ENCODE results near the gene COPZ2. TPM values are rescaled to one million over a fixed set of nuclear protein-coding genes. Genes with fewer than 3 reads are reported as not detected.
"Not testable (repeated sequence)": the region's sequence is repeated elsewhere in the genome, so short reads cannot be mapped to it uniquely, and the experiment has no call there.

COPZ2 gene
- polyA plus RNA-seq, 2 donors, result 8.4 to 12.9 TPM

DNA sequence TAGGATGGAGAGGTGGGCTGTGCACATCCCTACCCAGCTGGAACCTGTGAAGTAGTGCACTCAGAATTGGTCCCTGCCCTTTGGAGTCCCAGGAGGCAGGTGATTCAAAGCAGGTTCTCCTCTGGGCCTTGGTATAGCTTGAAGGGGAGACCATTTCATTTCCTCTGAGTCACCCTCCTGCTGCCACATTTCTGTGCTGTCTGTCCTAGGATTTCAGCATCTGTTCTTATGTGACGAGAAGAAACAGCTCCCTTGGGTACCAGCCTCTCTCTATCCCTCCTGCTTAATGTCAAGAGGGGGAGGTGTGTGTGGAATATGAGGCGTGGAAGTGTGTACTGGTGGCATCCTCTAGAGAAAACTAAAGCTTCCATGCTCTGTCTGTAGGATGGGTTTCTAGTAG, 5.6 kb upstream of the COPZ2 start:
- Histone ChIP-seq H3K4me1 (ENCODE audit: control insufficient read depth in 2 of 2, insufficient read depth in 2 of 2, low read length in 1 of 2) (peaks cover 0 to 10% of the 10 kb centered on the region in 2 donors), H3K4me3 (ENCODE audit: low read depth in 1 of 2, low read length in 2 of 2) (no peak overlapping the region), H3K27ac (ENCODE audit: low read depth in 2 of 2, low read length in 1 of 2) (peak overlapping the region in 1 of 2 donors; percentile 42), H3K9me3 (ENCODE audit: control insufficient read depth in 2 of 2, insufficient read depth in 1 of 2, low read depth in 1 of 2, low read length in 1 of 2) (no peaks in the 10 kb centered on the region), H3K36me3 (ENCODE audit: control insufficient read depth in 2 of 2, insufficient read depth in 2 of 2, low read length in 1 of 2) (no peaks in the 10 kb centered on the region), H3K27me3 (ENCODE audit: control insufficient read depth in 1 of 2, insufficient read depth in 2 of 2, low read length in 2 of 2) (no peaks in the 10 kb centered on the region)
- 76 to 79% methylated on average over 2 of the region's 2 CpGs for whole genome bisulfite sequencing, 2 donors

DNA sequence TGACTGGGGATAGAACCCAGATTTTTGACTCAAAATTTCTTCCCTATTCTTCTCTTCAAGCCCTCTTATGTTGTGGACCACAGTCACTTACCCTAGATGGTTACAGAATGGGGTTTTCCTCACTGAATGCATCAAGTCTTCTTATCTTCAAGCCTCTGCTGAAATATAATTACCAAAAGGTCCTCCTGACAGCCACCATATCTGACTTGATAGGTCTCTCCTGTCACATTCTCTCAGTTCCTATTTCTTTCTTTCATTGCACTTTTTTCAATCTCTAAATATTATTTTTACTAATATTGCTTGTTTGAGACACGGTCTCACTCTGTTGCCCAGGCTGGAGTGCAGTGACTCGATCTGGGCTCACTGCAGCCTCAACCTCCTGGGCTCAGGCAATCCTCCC, 1.1 kb upstream of the COPZ2 start:
- no peak overlapping the region for H3K27ac ChIP-seq (ENCODE audit: low read depth in 2 of 2, low read length in 1 of 2)
- H3K4me1 ChIP-seq (ENCODE audit: control insufficient read depth in 2 of 2, insufficient read depth in 2 of 2, low read length in 1 of 2), result peaks cover 5 to 7% of the 10 kb centered on the region in 2 donors
- H3K27me3 ChIP-seq (ENCODE audit: control insufficient read depth in 1 of 2, insufficient read depth in 2 of 2, low read length in 2 of 2), result no peaks in the 10 kb centered on the region
- no peaks in the 10 kb centered on the region for H3K9me3 ChIP-seq (ENCODE audit: control insufficient read depth in 2 of 2, insufficient read depth in 1 of 2, low read depth in 1 of 2, low read length in 1 of 2)
- peaks cover 0 to 2% of the 10 kb centered on the region in 2 donors for H3K36me3 ChIP-seq (ENCODE audit: control insufficient read depth in 2 of 2, insufficient read depth in 2 of 2, low read length in 1 of 2)
- WGBS, 2 donors, result 94 to 98% methylated on average over 2 of the region's 2 CpGs
- H3K4me3 ChIP-seq (ENCODE audit: low read depth in 1 of 2, low read length in 2 of 2), result no peak overlapping the region

DNA sequence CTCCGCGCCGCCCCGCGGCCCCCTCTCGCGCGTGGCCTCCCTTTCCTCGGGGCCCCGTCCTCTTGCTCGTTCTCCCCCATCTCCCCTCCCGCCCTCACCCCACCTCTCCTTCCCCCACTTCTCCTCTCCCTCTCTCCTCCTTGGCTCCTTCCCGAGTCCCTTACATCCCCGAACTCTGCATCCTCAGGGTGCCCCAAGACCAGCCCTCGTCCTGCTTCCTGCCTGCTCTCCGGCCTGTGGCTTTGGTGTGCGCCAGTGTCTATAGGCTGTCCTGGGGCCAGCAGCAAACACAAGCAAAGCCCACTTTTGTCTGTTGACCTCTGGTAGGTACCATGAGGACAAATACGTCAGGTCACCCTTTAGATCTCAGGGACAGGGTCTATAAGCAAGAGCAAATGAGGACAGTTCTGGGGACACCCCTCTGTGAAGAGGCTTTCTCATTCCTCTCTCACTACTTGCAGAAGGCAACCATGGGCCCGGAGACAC, 284 bp upstream of the COPZ2 start:
- Histone ChIP-seq H3K4me3 (ENCODE audit: low read depth in 1 of 2, low read length in 2 of 2) (peak overlapping the region; percentile 19 to 63), H3K27ac (ENCODE audit: low read depth in 2 of 2, low read length in 1 of 2) (no peak overlapping the region), H3K4me1 (ENCODE audit: control insufficient read depth in 2 of 2, insufficient read depth in 2 of 2, low read length in 1 of 2) (peaks cover 5% of the 10 kb centered on the region in 2 donors), H3K36me3 (ENCODE audit: control insufficient read depth in 2 of 2, insufficient read depth in 2 of 2, low read length in 1 of 2) (peaks cover 2% of the 10 kb centered on the region in 2 donors), H3K9me3 (ENCODE audit: control insufficient read depth in 2 of 2, insufficient read depth in 1 of 2, low read depth in 1 of 2, low read length in 1 of 2) (no peaks in the 10 kb centered on the region), H3K27me3 (ENCODE audit: control insufficient read depth in 1 of 2, insufficient read depth in 2 of 2, low read length in 2 of 2) (no peaks in the 10 kb centered on the region)
- 8% methylated on average over 19 of the region's 19 CpGs for WGBS, 2 donors

DNA sequence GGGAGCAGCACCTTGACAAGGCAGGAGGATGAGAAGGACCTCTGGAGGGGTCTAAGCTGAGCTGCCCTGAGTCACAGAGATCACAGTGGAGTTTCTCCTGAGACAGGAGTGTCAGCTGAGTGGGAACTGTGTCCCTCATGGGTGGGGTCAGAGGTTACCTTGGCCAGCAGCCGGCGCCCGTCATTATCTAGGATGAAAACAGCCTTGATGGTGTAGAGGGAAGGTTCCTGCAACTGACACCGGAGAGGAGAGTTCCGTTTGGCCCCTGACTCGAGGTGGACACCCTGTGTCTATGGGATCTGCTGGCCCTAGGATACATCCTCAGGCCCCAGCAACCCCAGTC, 933 bp downstream of the COPZ2 start:
- WGBS, 2 donors, result 52 to 57% methylated on average over 6 of the region's 6 CpGs
- Histone ChIP-seq H3K27ac (ENCODE audit: low read depth in 2 of 2, low read length in 1 of 2) (no peak overlapping the region), H3K4me3 (ENCODE audit: low read depth in 1 of 2, low read length in 2 of 2) (peak overlapping the region in 1 of 2 donors; percentile 63), H3K9me3 (ENCODE audit: control insufficient read depth in 2 of 2, insufficient read depth in 1 of 2, low read depth in 1 of 2, low read length in 1 of 2) (no peaks in the 10 kb centered on the region), H3K4me1 (ENCODE audit: control insufficient read depth in 2 of 2, insufficient read depth in 2 of 2, low read length in 1 of 2) (peaks cover 4 to 5% of the 10 kb centered on the region in 2 donors), H3K36me3 (ENCODE audit: control insufficient read depth in 2 of 2, insufficient read depth in 2 of 2, low read length in 1 of 2) (peaks cover 2% of the 10 kb centered on the region in 2 donors), H3K27me3 (ENCODE audit: control insufficient read depth in 1 of 2, insufficient read depth in 2 of 2, low read length in 2 of 2) (no peaks in the 10 kb centered on the region)

DNA sequence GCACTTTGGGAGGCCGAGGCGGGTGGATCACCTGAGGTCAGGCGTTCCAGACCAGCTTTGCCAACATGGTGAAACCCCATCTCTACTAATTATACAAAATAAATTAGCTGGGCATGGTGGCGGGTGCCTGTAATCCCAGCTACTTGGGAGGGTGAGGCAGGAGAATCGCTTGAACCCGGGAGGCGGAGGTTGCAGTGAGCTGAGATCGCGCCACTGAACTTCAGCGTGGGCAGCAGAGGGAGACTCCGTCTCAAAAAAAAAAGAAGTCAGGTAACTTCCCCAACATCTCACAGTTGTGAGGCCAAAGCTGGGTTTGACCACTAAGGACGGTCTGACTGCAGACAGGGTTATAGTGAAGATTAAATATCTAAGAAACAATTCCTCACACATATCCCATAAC, 2.9 kb downstream of the COPZ2 start:
- not testable (repeated sequence) for H3K4me3 ChIP-seq (ENCODE audit: low read depth in 1 of 2, low read length in 2 of 2); H3K4me1 ChIP-seq (ENCODE audit: control insufficient read depth in 2 of 2, insufficient read depth in 2 of 2, low read length in 1 of 2); H3K36me3 ChIP-seq (ENCODE audit: control insufficient read depth in 2 of 2, insufficient read depth in 2 of 2, low read length in 1 of 2); H3K9me3 ChIP-seq (ENCODE audit: control insufficient read depth in 2 of 2, insufficient read depth in 1 of 2, low read depth in 1 of 2, low read length in 1 of 2); H3K27me3 ChIP-seq (ENCODE audit: control insufficient read depth in 1 of 2, insufficient read depth in 2 of 2, low read length in 2 of 2); H3K27ac ChIP-seq (ENCODE audit: low read depth in 2 of 2, low read length in 1 of 2)
- 87 to 92% methylated on average over 12 of the region's 12 CpGs for WGBS, 2 donors

DNA sequence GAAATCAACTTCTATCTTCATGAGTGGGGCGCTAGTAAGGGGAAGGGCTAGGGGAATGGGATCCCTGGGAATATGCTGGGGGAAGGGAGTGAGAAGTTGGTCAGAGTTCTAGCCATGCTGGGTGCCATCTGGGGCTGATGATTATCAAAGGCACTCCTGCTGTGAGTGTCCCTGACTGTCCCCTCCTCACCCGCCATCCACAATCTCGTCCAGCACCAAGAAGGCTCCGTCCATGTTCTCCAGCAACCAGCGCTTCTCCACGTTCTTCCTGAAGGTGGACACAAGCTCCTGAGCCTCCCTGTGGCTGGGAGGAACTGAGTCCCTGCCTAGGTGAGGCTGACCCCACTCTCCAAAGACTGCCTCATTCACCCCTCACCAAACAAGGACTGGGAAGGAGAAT, 5.6 kb downstream of the COPZ2 start:
- H3K27me3 ChIP-seq (ENCODE audit: control insufficient read depth in 1 of 2, insufficient read depth in 2 of 2, low read length in 2 of 2), result no peaks in the 10 kb centered on the region
- H3K4me3 ChIP-seq (ENCODE audit: low read depth in 1 of 2, low read length in 2 of 2), result no peak overlapping the region
- H3K27ac ChIP-seq (ENCODE audit: low read depth in 2 of 2, low read length in 1 of 2), result no peak overlapping the region
- peaks cover under 1 to 6% of the 10 kb centered on the region in 2 donors for H3K4me1 ChIP-seq (ENCODE audit: control insufficient read depth in 2 of 2, insufficient read depth in 2 of 2, low read length in 1 of 2)
- WGBS, 2 donors, result 83 to 89% methylated on average over 6 of the region's 6 CpGs
- no peaks in the 10 kb centered on the region for H3K9me3 ChIP-seq (ENCODE audit: control insufficient read depth in 2 of 2, insufficient read depth in 1 of 2, low read depth in 1 of 2, low read length in 1 of 2)
- H3K36me3 ChIP-seq (ENCODE audit: control insufficient read depth in 2 of 2, insufficient read depth in 2 of 2, low read length in 1 of 2), result peaks cover 2% of the 10 kb centered on the region in 2 donors

DNA sequence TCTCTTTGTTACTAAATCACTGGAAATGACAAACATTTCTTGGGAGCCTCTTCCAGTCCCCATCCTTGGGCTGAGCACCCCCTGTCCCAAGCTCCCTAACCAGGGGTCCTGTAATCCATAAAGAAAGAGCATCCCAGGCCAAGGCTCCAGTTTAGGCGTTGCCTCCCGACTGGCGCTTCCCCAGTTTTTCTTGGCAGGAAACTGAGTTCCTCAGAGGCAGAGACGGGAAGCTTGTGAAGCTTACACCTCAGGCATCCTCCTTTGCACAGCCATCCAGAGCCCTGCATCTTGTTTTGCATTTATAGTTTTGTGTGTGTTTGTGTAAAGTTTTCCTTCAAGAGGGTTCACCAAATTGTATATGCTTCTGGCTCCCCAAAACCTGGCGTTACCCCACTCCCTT, 7.1 kb downstream of the COPZ2 start:
- Histone ChIP-seq H3K9me3 (ENCODE audit: control insufficient read depth in 2 of 2, insufficient read depth in 1 of 2, low read depth in 1 of 2, low read length in 1 of 2) (no peaks in the 10 kb centered on the region), H3K27ac (ENCODE audit: low read depth in 2 of 2, low read length in 1 of 2) (peak overlapping the region in 1 of 2 donors; percentile 29), H3K36me3 (ENCODE audit: control insufficient read depth in 2 of 2, insufficient read depth in 2 of 2, low read length in 1 of 2) (peaks cover 2% of the 10 kb centered on the region in 2 donors), H3K4me1 (ENCODE audit: control insufficient read depth in 2 of 2, insufficient read depth in 2 of 2, low read length in 1 of 2) (peaks cover 5 to 13% of the 10 kb centered on the region in 2 donors), H3K4me3 (ENCODE audit: low read depth in 1 of 2, low read length in 2 of 2) (no peak overlapping the region), H3K27me3 (ENCODE audit: control insufficient read depth in 1 of 2, insufficient read depth in 2 of 2, low read length in 2 of 2) (no peaks in the 10 kb centered on the region)
- WGBS, 2 donors, result 22 to 45% methylated on average over 5 of the region's 5 CpGs

DNA sequence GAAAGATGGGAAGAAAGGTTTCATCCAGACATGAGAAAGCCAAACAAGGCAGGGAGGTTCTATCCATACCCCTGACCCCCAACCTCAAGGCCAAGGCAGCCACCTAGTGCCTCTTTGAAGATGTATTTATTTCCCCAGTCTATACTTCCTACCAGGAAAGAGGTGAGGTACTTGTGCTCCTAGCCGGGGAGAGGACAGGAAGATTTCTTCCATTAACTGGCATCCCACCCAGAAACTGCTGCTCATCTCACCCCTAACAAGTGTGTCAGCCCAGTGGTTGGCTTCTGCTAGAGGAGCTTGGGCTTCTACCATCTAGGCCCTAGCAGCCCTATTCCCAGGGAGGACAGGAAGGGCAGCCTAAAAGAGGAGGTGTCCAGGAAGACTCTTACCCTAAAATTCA, 8.9 kb downstream of the COPZ2 start:
- peaks cover 5 to 21% of the 10 kb centered on the region in 2 donors for H3K4me1 ChIP-seq (ENCODE audit: control insufficient read depth in 2 of 2, insufficient read depth in 2 of 2, low read length in 1 of 2)
- H3K36me3 ChIP-seq (ENCODE audit: control insufficient read depth in 2 of 2, insufficient read depth in 2 of 2, low read length in 1 of 2), result peaks cover 0 to 2% of the 10 kb centered on the region in 2 donors
- no peaks in the 10 kb centered on the region for H3K27me3 ChIP-seq (ENCODE audit: control insufficient read depth in 1 of 2, insufficient read depth in 2 of 2, low read length in 2 of 2)
- no peak overlapping the region for H3K4me3 ChIP-seq (ENCODE audit: low read depth in 1 of 2, low read length in 2 of 2)
- no peaks in the 10 kb centered on the region for H3K9me3 ChIP-seq (ENCODE audit: control insufficient read depth in 2 of 2, insufficient read depth in 1 of 2, low read depth in 1 of 2, low read length in 1 of 2)
- WGBS, 2 donors, result 80 to 82% methylated on average over 1 of the region's 1 CpG
- no peak overlapping the region for H3K27ac ChIP-seq (ENCODE audit: low read depth in 2 of 2, low read length in 1 of 2)

DNA sequence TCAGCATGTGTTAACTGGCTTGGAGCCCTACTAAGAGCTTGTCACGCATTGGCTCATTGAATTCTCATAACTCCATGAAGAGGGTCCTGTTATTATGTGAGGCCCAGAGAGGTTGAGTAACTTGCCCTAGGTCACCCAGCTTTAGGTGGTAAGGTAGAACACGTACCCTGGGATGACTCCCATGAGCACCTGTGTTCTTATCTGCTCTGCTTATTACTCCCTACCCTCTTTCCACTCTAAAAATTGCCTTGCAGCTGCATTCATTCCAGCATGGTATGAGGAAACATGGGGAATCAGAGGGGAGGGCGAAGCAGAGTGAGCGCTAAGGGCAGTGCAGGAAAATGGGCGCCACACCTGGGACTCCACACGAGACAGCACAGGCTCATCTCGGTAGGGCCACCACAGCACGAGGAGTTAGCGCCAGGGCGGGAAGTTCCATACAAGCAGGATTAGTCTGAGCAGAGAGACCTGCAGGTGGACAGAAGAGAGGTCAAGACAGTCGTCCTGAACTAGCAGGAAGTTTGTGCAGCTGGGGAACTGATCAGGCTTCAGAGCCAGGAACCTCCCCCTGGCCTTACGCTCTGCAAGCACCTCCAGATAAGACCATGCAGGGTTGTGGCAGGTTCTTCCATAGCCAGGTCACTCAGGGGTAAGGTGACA, 10.1 kb downstream of the COPZ2 start:
- H3K4me3 ChIP-seq (ENCODE audit: low read depth in 1 of 2, low read length in 2 of 2), result no peak overlapping the region

More for the DNA sequence above, 10.1 kb downstream of the COPZ2 start:
- no peaks in the 10 kb centered on the region for H3K9me3 ChIP-seq (ENCODE audit: control insufficient read depth in 2 of 2, insufficient read depth in 1 of 2, low read depth in 1 of 2, low read length in 1 of 2)
- WGBS, 2 donors, result 69 to 90% methylated on average over 12 of the region's 12 CpGs
- H3K27me3 ChIP-seq (ENCODE audit: control insufficient read depth in 1 of 2, insufficient read depth in 2 of 2, low read length in 2 of 2), result no peaks in the 10 kb centered on the region
- H3K27ac ChIP-seq (ENCODE audit: low read depth in 2 of 2, low read length in 1 of 2), result no peak overlapping the region
- peaks cover 10 to 26% of the 10 kb centered on the region in 2 donors for H3K4me1 ChIP-seq (ENCODE audit: control insufficient read depth in 2 of 2, insufficient read depth in 2 of 2, low read length in 1 of 2)
- H3K36me3 ChIP-seq (ENCODE audit: control insufficient read depth in 2 of 2, insufficient read depth in 2 of 2, low read length in 1 of 2), result no peaks in the 10 kb centered on the region
